HG03520 (cell line): ENCODE results near the gene GJD4.

Experiments used
- ATAC-seq: cut with Tn5 transposase; IDR thresholded peaks from one replicate; pipeline ENCODE4 v1.9.1; 2021; ENCODE audit warnings: mild to moderate bottlenecking, moderate library complexity; ENCODE audit not compliant: unreplicated experiment

GJD4 gene

DNA sequence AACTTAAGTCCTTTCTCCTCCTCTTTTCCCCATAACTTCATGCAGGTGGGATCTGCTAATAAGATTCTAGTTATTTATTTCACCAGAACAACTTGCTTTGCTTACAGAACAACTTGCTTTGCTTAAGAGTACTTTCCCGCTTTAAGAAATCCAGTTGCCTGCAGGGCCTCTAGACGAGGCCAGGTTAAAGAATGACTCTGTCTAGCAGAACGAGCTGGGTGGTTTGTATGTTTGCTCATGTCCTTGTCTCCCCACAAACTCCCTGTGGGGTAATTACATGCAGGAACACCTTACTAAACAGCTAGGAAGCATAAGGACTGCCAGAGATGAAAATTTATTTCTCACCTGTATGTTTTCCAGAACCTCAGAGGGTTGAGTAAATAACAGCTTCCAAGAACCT, 45.8 kb downstream of the GJD4 start:
- ATAC-seq, result no peak

DNA sequence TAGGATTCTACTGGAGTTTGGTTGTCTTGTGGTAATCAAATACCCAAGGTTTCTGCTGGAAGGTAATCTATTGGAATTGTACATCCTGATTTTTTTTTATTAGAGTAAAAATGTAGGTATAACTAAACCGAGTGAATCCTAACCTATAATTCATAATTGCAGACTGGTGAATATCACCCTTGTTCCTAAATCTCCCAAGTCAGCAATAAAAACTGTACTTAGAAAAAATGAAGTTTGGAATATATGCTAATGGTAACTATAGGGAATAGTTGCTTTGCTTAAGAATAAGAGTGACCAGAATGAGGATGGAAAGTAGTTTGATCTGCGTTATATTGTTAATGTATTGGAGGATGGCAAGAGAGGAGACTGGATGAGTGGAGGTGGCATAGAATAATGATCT, 47.7 kb downstream of the GJD4 start:
- no peak for ATAC-seq

DNA sequence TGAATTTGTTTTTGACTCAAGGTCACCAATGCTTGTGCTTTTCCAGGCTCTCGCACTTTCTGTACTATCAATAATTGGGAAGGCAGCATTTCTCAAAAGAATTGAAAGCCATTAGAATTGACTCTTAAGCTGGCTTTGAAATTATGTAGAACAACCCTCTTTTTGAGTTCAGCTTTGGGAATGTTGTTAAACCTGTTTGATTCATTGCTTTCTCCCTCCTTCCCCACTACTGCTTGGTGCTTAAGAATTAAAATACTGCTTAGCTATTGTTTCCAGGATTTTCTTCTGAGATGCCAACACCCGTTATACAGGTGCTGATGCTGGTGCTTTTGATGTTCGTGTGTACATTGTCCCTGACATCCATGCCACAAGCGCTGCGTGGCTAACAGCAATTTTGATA, 52.5 kb downstream of the GJD4 start:
- ATAC-seq, result no peak
